GM18517 (cell line): Measurements from ENCODE around the gene TKT.
A peak's percentile ranks its signal among the peaks of the same experiment; 100 is the strongest.
"Not testable (repeated sequence)": the region's sequence is repeated elsewhere in the genome, so short reads cannot be mapped to it uniquely, and the experiment has no call there.

Experiments used
- ATAC-seq: cut with Tn5 transposase; IDR thresholded peaks from one replicate; pipeline ENCODE4 v1.9.1; 2021; ENCODE audit warnings: mild to moderate bottlenecking, moderate library complexity; ENCODE audit not compliant: unreplicated experiment

TKT gene, protein sequence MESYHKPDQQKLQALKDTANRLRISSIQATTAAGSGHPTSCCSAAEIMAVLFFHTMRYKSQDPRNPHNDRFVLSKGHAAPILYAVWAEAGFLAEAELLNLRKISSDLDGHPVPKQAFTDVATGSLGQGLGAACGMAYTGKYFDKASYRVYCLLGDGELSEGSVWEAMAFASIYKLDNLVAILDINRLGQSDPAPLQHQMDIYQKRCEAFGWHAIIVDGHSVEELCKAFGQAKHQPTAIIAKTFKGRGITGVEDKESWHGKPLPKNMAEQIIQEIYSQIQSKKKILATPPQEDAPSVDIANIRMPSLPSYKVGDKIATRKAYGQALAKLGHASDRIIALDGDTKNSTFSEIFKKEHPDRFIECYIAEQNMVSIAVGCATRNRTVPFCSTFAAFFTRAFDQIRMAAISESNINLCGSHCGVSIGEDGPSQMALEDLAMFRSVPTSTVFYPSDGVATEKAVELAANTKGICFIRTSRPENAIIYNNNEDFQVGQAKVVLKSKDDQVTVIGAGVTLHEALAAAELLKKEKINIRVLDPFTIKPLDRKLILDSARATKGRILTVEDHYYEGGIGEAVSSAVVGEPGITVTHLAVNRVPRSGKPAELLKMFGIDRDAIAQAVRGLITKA

DNA sequence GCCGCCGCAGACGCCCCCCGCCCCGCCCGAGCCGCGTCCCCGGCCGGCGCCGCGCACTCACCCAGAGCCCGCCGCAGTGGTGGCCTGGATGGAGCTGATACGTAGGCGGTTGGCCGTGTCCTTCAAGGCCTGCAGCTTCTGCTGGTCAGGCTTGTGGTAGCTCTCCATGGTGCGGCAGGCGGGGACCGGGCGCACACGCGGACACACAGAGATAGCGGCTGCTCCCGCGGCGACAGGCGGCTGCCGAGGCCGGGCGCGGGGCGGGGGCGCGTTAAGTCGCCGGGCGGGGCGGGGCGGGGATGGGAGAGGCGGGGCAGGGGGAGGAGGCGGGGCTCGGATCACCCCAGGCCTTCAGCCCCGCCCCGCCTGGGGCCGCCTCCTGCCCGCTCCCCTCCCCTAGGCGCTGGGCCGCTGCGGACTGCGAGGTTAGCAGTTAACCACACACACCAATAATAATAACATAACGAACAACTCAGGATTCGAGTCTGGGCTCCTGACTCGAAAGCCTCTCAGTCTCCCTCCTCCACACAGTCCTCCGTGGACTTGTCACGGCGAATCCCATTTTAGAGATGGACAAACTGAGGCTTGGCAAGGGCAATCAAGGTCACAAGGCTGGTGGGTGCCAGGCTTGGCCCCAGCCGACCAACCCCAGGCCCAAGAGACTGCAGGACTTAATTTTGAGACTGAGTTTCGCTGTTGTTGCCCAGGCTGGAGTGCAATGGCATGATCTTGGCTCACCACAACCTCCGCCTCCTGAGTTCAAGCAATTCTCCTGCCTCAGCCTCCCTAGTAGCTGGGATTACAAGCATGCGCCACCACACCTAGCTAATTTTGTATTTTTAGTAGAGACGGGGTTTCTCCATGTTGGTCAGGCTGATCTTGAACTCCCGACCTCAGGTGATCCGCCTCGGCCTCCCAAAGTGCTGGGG is at the start of gene TKT:
TSS of gene TKT (minus strand) at position 248 of the 929 bp plus-strand sequence. CDS start at position 168, 80 bp downstream.
- peak; percentile 44 for ATAC-seq

DNA sequence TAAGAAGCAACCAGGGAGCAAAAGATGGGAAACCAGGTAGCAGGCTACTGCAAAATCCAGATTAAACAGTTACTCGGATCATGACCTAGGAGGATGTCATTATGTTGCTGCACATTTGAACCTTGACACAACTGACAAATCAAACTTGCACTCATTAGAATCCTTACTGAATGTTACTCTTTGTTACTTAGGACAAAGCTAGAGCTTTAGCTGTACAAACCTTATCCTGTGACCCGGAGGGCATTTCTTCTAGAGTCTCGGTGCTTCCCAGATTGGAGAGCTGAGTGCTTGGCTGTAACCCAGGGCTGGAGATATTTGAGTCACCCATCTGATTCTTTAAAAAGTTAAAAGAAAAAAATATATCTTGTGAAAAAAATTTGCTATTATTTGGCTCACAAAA is 48.1 kb upstream of the TKT start:
- ATAC-seq = no peak

DNA sequence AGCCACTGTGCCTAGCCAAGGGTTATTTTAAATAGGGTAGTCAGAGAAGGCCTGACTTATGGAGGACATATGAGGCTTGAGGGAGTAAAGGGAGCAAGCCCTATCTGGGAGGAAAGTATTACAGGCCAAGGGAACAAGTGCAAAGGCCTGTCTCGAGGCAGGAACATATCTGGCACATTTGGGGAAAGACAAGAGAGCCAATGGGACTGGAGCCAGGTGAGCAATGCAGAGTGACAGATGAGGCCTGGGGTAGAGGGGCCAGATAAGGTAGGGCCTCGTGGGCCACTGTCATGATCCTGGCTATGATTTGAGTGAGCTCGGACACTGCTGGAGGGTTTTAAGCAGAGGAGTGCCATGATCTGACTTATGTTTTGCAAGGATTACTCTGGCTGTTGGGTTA is 47.7 kb upstream of the TKT start:
- ATAC-seq = no peak

DNA sequence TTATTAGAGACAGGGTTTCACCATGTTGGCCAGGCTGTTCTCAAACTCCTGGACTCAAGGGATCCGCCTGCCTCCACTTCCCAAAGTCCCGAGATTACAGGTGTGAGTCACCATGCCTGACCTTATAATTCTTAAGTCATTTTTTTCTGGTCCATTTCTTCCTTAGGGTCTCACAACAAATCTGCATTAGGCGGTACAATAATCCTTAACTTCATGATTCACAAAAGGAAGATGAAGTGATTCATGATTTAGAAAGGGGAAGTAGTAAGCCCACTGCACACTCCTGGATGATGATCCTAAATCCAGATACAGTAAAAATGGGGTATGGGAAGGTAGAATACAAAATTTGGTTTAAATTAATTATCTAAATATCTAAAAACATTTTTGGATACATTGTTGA is 45.0 kb upstream of the TKT start:
- ATAC-seq = no peak

DNA sequence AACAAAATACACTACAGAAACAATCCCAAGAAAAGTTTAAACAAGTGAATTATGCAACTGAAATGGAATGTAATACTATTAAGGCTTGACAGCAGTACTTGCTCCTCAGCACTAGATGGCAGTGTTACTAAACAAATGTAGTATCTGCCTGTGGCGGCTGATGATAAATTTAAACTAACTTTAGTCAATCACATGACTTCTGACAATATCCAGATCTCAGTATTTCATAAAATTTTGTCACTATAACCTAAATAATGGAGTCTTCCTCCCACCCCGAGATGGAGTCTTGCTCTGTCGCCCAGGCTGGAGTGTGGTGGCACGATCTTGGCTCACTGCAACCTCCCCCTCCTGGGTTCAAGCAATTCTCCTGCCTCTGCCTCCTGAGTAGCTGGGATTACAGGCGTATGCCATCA is 43.8 kb upstream of the TKT start:
- ATAC-seq = not testable (repeated sequence)

DNA sequence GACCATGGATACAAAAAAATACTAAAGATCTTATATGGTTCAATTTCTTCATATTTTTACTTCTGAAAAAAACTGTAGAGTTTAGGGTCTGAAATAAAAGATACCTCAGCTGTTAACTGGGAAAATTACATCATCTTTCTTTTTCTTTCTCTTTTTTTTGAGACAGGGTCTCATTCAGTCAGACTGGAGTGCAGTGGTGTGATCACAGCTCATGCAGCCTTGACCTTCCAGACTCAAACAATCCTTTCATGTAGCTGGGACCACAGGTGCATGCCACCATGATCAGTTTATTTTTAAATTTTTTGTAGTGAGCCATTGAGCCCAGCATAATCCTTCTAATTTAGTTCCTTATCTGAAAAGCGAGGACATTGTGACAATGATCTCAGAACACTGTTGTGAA is 39.6 kb upstream of the TKT start:
- ATAC-seq = no peak

DNA sequence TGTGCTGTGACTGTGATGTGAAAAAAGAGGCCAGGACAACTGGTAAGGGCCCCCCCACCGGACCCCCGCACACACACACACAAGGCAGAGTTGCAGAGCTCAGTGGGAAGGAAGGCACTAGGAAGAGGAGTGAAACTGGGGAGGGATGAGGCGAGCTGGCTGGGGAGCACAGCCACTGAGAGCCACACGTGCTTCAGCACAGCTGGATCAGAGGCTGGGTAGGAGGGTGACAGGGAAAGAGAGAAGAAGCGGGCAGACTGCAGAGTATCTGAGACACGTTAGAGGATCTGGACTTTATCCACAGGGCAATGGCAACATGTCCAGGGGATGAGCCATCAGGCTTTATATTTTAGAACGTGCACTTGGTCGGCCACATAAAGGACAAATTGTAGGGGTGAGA is 38.0 kb upstream of the TKT start:
- no peak for ATAC-seq

DNA sequence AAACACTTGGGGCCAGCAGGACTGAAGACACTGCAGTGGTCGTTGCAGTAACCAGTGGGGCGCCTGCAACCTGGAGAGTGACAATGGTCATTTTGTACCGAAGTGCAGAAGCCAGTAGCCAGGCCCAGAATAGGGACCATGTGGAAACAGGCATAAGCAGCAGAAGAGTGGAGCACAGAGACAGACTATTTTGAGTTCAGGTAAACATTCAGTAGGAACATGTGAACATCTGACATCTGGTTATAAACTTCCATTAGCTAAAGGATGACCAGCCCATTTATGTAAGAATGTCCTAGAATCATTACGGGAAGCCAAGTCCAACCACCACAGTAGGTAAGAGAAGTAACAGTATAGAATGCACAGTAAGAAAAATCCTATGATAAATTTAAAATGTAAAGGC is 32.4 kb upstream of the TKT start:
- no peak for ATAC-seq

DNA sequence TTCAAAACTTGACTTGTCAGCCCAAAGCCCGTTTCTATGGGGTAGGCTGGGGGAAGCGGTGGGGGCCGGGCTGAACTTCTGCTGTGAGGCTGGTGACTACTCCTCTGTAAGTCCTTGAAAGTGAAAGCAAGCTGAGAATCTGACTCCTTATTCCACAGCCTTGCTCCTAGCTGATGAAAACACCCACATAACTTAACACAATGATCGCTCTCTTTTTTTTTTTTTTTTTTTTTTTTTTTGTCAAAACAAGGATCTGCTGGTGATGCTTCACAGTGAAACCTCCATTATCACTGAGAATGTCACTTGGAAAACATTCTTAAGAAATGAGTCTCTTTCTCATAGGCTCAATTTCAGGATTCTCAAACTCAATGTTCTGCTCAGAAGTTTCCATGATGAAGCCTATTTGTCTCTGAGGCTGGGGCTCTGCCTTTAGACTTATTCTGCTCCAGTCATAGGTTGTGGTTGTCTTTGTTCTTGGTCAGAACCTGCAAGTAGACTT is 31.4 kb upstream of the TKT start:
- no peak for ATAC-seq

DNA sequence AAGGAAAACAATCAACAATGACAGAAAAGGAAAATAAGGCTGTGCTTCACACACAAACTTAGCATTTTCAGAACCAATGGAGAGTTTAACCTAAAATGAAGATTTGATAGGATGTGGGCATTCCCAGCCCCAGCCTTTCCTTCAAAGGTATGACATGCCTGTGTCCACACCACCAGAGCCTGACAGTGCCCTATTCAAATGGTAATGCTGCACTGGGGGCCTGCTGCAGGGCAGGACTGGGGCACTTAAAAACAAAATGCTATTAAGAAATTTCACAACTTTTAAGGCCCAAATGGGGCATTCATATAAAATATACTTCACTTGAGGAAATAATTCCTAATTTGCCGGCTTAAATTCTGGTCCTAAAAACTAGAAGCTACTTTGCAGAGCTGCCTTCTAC is 30.9 kb upstream of the TKT start:
- ATAC-seq = no peak

DNA sequence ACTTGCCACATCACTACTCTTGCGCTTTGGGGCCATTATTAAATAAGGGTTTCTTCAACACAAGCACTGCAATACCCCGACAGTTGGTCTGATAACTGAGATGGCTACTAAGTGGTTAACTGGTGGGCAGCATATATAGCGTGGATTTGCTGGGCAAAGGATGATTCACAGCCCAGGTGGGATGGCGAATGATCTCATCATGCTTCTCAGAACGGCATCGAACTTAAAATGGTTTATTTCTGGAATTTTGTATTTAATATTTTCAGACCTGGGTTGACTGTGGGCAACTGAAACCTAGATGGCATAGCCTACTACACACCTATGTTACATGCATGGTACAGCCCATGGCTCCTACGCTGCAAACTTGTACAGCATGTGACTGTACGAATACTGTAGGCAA is 26.8 kb upstream of the TKT start:
- no peak for ATAC-seq

DNA sequence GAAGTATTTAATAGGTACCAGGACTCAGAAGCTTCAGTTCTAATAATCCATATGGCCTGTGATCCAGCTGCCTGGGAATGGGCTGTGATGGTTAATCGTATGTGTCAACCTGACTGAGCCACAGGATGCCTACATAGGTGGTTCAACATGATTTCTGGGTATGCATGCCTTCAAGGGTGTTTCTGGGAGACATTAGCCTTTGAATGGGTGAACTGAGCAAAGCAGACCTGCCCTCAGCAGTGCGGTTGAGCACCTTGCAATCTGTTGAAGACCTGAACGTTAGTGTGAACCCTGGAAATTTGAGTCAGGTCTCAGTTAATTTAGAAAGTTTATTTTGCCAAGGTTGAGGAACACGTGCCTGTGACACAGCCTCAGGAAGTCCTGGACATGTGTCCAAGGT is 22.8 kb upstream of the TKT start:
- ATAC-seq = no peak

DNA sequence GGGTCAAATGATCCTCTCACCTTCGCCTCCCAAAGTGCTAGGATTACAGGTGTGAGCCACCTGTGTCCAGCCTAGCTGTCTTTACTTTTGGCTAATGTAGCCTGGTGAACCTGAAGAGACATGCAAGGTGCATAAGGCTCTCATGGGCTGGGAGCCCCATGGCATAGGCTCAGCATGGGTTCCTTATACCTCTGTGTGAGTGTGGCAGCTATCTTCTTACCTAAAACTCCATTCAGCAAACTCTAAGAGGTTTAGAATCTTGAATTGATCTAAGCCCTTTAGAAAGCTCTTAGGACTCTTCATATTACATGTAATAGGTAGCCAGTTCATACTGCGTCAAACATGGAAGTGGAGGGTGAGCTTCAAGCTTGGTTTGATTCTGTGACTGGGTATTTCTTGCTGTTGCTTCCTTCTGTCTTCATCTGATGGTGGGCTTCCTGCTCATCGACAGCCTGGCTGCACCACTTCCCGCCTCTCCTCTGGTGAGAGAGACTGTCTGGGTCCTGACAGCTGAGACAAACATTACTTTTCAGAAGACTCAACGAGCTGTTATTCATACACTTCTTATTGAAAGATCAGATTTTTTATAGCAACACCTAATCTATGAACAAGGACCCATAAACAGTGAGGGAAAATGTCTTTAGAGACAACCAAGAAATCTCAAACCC is 19.2 kb upstream of the TKT start:
- ATAC-seq = no peak

DNA sequence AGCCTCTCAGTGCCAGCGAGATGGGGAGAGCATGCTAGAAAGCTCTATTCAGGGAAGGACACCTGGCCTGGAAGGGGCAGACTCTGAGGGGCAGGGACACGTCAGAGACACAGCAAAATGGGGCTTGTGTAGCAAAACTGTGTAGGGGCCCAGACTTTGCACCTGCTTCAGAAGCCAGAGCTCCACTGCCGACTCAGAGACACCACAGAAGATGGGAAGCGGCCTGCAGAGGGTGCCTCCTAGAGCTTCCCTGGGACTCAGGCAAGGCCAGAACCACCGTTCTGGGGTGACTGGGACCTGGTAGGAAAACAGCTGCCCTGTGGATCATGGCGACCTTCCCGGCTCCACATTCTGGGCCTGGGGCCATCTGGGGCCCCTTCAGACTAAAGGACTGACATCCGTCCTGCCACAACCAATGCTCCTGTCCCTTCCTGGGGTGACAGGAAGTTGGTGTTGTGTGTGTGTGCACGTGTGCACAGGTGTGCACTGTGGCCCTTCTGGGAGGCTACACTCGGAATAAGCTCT is 17.4 kb upstream of the TKT start:
- no peak for ATAC-seq

DNA sequence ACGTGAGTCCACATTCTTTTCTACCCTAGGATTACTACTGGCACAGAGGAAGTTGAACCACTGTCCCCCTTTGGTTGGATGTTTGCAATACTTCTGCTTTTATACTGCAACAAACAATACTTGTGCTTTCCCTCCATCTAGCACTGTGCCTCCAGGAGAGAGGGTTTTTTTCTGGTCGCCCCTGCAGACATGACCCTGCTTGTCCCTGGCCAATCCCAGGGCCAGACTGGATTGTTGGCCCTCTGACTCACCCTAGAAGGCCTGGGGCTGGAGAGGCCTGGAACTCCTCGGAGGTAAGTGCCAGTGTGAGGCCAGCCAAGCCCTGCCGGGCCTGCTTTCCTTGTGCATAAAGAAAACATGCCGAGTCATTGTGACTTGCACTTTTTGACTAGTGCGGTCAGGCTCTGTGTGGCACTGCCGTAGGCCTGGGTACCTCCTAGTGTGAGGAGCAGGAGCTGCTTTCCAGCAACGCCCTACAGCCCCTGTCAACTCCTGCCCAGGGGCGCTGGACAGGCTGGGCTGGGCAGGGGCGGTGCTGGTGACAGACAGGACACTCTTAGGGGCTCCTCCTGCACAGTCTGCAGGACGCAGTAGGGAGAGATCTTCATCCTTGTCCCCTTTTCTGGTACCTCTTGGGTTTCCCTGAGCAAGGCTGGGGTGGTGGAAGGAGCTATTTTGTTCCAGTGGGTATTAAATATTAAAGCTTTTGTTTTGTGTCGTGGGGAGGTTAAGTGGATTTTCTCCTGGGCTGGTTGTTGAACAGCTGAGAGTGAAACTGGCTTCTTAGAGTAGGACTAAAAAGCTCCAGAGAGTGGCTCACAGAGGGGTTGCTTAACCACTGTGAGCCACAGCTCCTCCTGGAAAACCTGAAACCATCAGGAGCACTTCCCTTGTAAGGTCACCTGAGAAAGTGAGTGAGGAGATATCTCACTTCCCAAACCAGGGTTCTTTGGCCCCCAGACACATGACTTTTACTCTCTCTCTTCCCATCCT is 14.4 kb upstream of the TKT start:
- no peak for ATAC-seq

DNA sequence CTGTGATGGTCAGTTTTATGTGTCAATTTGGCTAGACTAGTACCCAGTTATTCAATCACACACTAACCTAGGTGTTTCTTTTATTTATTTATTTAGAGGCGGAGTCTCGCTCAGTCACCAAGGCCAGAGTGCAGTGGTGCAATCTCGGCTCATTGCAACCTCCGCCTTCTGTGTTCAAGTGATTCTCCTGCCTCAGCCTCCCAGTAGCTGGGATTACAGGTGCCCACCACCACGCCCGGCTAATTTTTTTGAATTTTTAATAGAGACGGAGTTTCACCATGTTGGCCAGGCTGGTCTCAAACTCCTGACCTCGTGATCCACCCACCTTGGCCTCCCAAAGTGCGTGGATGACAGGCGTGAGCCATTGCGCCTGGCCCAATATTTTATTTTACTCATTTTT is 13.4 kb upstream of the TKT start:
- ATAC-seq = not testable (repeated sequence)

DNA sequence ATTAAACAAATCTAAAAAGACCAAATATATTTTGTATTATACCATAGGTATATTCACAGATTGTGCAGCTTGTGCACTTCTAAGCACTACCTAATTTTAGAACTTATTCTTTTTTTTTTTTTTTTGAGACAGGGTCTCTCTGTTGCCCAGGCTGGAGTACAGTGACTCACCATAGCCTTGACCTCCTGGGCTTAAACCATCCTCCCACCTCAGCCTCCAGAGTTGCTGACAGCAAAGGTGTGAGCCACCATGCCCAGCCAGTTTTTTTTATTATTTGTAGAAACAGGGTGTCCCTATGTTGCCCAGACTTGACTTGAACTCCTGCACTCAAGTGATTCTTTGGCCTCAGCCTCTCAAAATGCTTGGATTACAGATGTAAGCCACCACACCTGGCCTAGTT is 11.9 kb upstream of the TKT start:
- no peak for ATAC-seq

DNA sequence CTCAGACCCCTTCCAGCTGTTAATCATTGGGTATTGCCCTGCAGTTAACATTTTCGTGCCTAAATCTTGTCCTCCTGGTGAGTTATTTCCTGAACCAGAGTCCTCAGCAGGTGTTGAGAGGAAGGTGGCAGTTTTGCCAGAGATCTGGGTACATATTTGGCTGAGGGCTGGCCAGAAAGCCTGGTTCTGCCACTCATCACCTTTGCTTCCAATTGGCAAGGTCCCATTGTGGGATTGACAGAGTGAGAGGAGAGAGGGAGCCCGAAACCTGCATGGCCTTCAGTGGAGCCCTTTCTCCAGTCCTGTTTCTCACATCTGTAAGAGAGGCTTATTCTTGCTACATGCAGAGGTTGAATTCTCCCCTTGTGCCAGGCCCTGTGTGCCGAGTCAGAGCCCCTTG is 8.9 kb upstream of the TKT start:
- ATAC-seq = no peak

DNA sequence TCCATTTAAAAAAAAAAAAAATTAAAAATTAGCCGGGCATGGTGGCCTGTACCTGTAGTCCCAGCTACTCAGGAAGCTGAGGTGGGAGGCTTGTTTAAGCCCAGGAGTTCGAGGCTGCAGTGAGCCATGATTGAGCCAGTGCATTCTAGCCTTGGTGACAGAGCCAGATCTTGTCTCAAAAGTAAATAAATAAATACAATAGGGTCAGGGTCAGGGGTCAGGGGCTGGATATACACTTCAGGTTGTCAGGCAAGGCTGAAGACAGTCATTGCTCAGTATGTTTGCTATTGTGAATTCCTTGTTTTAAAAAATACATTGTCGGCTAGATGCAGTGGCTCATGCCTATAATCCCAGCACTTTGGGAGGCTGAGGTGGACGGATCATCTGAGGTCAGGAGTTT is 8.1 kb upstream of the TKT start:
- no peak for ATAC-seq
